Mesenteric fat pad (tissue), 1 donor: Measurements from ENCODE around the gene EPN2. TPM values are rescaled to one million over a fixed set of nuclear protein-coding genes. Genes with fewer than 3 reads are reported as not detected.

Experiments used
- DNase-seq: peaks from one replicate; pipeline ENCODE4 v3.0.0-alpha.2; 2020; ENCODE audit warnings: low spot score
- total RNA-seq: library from RNA; stranded (reverse); fragmentation: NEBNext Ultra II Directional; extraction: Animal tissue kit (Norgen Biotek cat#: 25700); gene quantifications from one replicate; pipeline ENCODE4 v1.2.1, GENCODE V29; 2021
- donor health status: DM: yes; HTN: yes; CAD: no.

EPN2 gene
- total RNA-seq, 1 donor from 2014 or later: 45.1 TPM

GRCh38 chr17:19291646-19292376 lies 54.6 kb downstream of the EPN2 start:
- no peak for DNase-seq

- no peak for DNase-seq
Observed at GRCh38 chr17:19292377-19292711, 55.2 kb downstream of the EPN2 start.

GRCh38 chr17:19294443-19294842 lies 57.3 kb downstream of the EPN2 start:
- no peak for DNase-seq

GRCh38 chr17:19295473-19296135 lies 58.4 kb downstream of the EPN2 start:
- no peak for DNase-seq

GRCh38 chr17:19296786-19297778 lies 59.9 kb downstream of the EPN2 start:
- no peak for DNase-seq

- DNase-seq: no peak
Observed at GRCh38 chr17:19298569-19299213, 61.5 kb downstream of the EPN2 start.

- no peak for DNase-seq
Observed at GRCh38 chr17:19299214-19299747, 62.1 kb downstream of the EPN2 start.

- DNase-seq: no peak
Observed at GRCh38 chr17:19299866-19300265, 62.7 kb downstream of the EPN2 start.

GRCh38 chr17:19301274-19301951 lies 64.2 kb downstream of the EPN2 start:
- no peak for DNase-seq

- no peak for DNase-seq
Observed at GRCh38 chr17:19301973-19302372, 64.8 kb downstream of the EPN2 start.

- no peak for DNase-seq
Observed at GRCh38 chr17:19302791-19303331, 65.7 kb downstream of the EPN2 start.

- no peak for DNase-seq
Observed at GRCh38 chr17:19303367-19303776, 66.2 kb downstream of the EPN2 start.

GRCh38 chr17:19304209-19304608 lies 67.0 kb downstream of the EPN2 start:
- DNase-seq: no peak

- DNase-seq: no peak
Observed at GRCh38 chr17:19304751-19305150, 67.6 kb downstream of the EPN2 start.

- no peak for DNase-seq
Observed at GRCh38 chr17:19305256-19305655, 68.1 kb downstream of the EPN2 start.

- DNase-seq: no peak
Observed at GRCh38 chr17:19305761-19306159, 68.6 kb downstream of the EPN2 start.

GRCh38 chr17:19306160-19307111 lies 69.3 kb downstream of the EPN2 start:
- DNase-seq: no peak

GRCh38 chr17:19307521-19307920 lies 70.4 kb downstream of the EPN2 start:
- DNase-seq: no peak

GRCh38 chr17:19308398-19308797 lies 71.2 kb downstream of the EPN2 start:
- no peak for DNase-seq
